DND-41 (cell line): ENCODE data around the gene SWAP70.

Experiments used
- ATAC-seq: fragments of 200-7000 bp; cut with Tn5 transposase; 3 replicates; pipeline ENCODE4 v1.9.1; 2021; ENCODE audit warnings: low read depth; ENCODE audit not compliant: insufficient read depth
- DNase-seq: peaks from one replicate; pipeline ENCODE4 v3.0.0-alpha.2; 2020
- H2AFZ ChIP-seq: 2 replicates; pipeline ENCODE4 v1.6.0; 2012; ENCODE audit warnings: low read depth, low read length
- H3K27ac ChIP-seq: 2 replicates; pipeline ENCODE4 v1.5.1; 2012; ENCODE audit warnings: low read length, inconsistent platforms
- H3K27me3 ChIP-seq: fragments of 200-600 bp; sonication (generic); 2 replicates; pipeline ENCODE4 v1.6.0; 2012; ENCODE audit warnings: low read length, mild to moderate bottlenecking, inconsistent platforms; ENCODE audit not compliant: insufficient read depth, poor library complexity
- H3K36me3 ChIP-seq: 2 replicates; pipeline ENCODE4 v1.5.1; 2012; ENCODE audit warnings: low read length, inconsistent platforms; ENCODE audit not compliant: insufficient read depth
- H3K4me1 ChIP-seq: 2 replicates; pipeline ENCODE4 v1.5.1; 2012; ENCODE audit warnings: mild to moderate bottlenecking, low read length; ENCODE audit not compliant: insufficient read depth
- H3K4me2 ChIP-seq: 2 replicates; pipeline ENCODE4 v1.6.0; 2012; ENCODE audit warnings: mild to moderate bottlenecking, moderate library complexity, low read length, inconsistent platforms; ENCODE audit not compliant: insufficient read depth
- H3K4me3 ChIP-seq, 2 experiments: fragments of 200-600 bp in 1 of 2; shearing (Covaris generic) in 1 of 2; 2 replicates each; pipeline ENCODE4 v1.5.1; 2012 to 2016; ENCODE audit warnings: inconsistent platforms in 2 of 2, low read length in 2 of 2, mild to moderate bottlenecking in 2 of 2, low read depth in 1 of 2, moderate library complexity in 1 of 2
- H3K79me2 ChIP-seq: 2 replicates; pipeline ENCODE4 v1.6.0; 2012; ENCODE audit warnings: low read length, inconsistent platforms; ENCODE audit not compliant: insufficient read depth
- H3K9ac ChIP-seq: 2 replicates; pipeline ENCODE4 v1.6.0; 2012; ENCODE audit warnings: low read depth, mild to moderate bottlenecking, inconsistent platforms, low read length, moderate library complexity
- H3K9me3 ChIP-seq: 2 replicates; pipeline ENCODE4 v1.5.1; 2012; ENCODE audit warnings: low read length, moderate library complexity, mild to moderate bottlenecking, inconsistent platforms; ENCODE audit not compliant: insufficient read depth, severe bottlenecking
- H4K20me1 ChIP-seq: 2 replicates; pipeline ENCODE4 v1.6.0; 2012; ENCODE audit warnings: low read length; ENCODE audit not compliant: insufficient read depth
- CTCF ChIP-seq: IDR thresholded peaks from 2 replicates; pipeline ENCODE4 v1.5.1; 2012; ENCODE audit warnings: borderline replicate concordance, low read length, moderate library complexity, mild to moderate bottlenecking; ENCODE audit not compliant: poor library complexity, severe bottlenecking; ENCODE audit errors: extremely low read depth
- EZH2 ChIP-seq: IDR thresholded peaks from 3 replicates; pipeline ENCODE4 v1.6.1; 2012; ENCODE audit warnings: borderline replicate concordance, low read depth, mild to moderate bottlenecking, moderate library complexity, low read length, inconsistent platforms; ENCODE audit not compliant: severe bottlenecking

Gene SWAP70

GRCh38 chr11:9722893-9723292 lies 59.0 kb downstream of the SWAP70 start:
- Histone ChIP-seq H3K27ac (no peak overlapping the region), H3K9ac (no peak overlapping the region), H3K9me3 (no peaks in the 10 kb centered on the region), H4K20me1 (no peaks in the 10 kb centered on the region), H3K79me2 (no peaks in the 10 kb centered on the region), H2AFZ (no peak overlapping the region), H3K4me2 (no peak overlapping the region), H3K36me3 (no peaks in the 10 kb centered on the region), H3K27me3 (peaks cover 6% of the 10 kb centered on the region), H3K4me3 (no peak overlapping the region), H3K4me1 (peaks cover 11% of the 10 kb centered on the region)
- TF ChIP-seq EZH2 (no peak), CTCF (no peak)
- no peak for DNase-seq
- ATAC-seq = no peak

- Histone ChIP-seq H3K36me3 (no peaks in the 10 kb centered on the region), H3K4me1 (no peaks in the 10 kb centered on the region)
Measured at GRCh38 chr11:9726321-9727022, 62.6 kb downstream of the SWAP70 start.

DNA sequence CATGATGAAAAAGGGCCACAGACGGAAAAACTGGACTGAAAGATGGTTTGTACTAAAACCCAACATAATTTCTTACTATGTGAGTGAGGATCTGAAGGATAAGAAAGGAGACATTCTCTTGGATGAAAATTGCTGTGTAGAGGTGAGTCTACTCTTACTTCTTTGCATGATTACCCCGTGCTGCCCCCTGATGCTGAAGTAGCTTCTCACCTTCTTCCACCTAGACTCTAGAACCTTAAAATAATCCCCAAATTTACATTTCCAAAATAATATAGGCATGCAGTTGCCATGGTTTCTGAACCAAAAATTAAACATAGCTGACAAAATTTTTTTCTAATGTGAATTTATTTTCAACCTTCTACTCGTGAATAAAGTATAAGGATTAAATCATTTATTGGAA lies 64.2 kb downstream of the SWAP70 start:
- H3K27me3 ChIP-seq = peaks cover 2% of the 10 kb centered on the region
- H3K9ac ChIP-seq = no peak overlapping the region
- H3K9me3 ChIP-seq = no peaks in the 10 kb centered on the region
- H3K4me3 ChIP-seq = no peak overlapping the region
- no peaks in the 10 kb centered on the region for H3K4me1 ChIP-seq
- H4K20me1 ChIP-seq = no peaks in the 10 kb centered on the region
- H2AFZ ChIP-seq = no peak overlapping the region
- no peak overlapping the region for H3K4me2 ChIP-seq
- H3K27ac ChIP-seq = no peak overlapping the region
- TF ChIP-seq CTCF = no peak
- TF ChIP-seq EZH2 = no peak
- no peak for ATAC-seq
- DNase-seq = no peak
- no peaks in the 10 kb centered on the region for H3K79me2 ChIP-seq
- no peaks in the 10 kb centered on the region for H3K36me3 ChIP-seq

More at GRCh38 chr11:9726321-9727022, 62.6 kb downstream of the SWAP70 start:
- Histone ChIP-seq H3K9ac (no peak overlapping the region), H3K4me2 (no peak overlapping the region), H3K27me3 (peaks cover 6% of the 10 kb centered on the region), H3K27ac (no peak overlapping the region), H3K4me3 (no peak overlapping the region), H3K9me3 (no peaks in the 10 kb centered on the region), H2AFZ (no peak overlapping the region), H4K20me1 (no peaks in the 10 kb centered on the region), H3K79me2 (no peaks in the 10 kb centered on the region)
- DNase-seq (no peak), ATAC-seq (no peak)
- TF ChIP-seq CTCF = no peak
- TF ChIP-seq EZH2 = no peak
